DMS53 treated with DMSO at 0.1 percent for 48 hours (cell line): ENCODE measurements around the gene TIGD6.

Experiments
- DNase-seq: peaks from one replicate; lab custom pipeline; 2025; ENCODE audit not compliant: unreplicated experiment; lab: John Stamatoyannopoulos, UW

TIGD6 gene

DNA sequence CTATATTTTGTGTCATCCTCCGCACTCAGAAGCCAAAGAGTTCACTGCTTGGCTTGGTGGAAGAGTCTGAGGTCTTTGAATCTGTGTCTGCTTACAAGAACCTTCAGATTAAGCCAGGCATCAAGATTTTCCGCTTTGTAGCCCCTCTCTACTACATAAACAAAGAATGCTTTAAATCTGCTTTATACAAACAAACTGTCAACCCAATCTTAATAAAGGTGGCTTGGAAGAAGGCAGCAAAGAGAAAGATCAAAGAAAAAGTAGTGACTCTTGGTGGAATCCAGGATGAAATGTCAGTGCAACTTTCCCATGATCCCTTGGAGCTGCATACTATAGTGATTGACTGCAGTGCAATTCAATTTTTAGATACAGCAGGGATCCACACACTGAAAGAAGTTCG, 19.2 kb downstream of the TIGD6 start:
- DNase-seq, result no peak

DNA sequence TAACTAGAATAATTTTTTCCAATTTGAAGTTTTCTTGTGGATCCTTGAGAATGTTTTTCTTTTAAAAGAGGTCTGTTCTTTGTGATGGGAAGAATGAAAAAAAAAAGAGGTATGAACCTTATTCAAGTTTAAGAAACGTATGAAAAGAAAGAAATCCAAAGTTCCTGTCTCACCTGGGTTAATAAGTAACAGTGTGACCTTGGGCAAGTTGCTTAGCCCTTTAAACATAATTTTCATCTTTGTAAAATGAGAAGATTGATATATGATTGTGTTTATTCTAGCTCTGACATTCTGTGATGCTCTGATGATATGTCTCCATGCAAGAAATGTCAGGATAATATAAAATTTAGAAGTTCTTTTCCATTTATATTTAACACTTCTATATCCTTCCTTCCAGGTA, 20.6 kb downstream of the TIGD6 start:
- no peak for DNase-seq

DNA sequence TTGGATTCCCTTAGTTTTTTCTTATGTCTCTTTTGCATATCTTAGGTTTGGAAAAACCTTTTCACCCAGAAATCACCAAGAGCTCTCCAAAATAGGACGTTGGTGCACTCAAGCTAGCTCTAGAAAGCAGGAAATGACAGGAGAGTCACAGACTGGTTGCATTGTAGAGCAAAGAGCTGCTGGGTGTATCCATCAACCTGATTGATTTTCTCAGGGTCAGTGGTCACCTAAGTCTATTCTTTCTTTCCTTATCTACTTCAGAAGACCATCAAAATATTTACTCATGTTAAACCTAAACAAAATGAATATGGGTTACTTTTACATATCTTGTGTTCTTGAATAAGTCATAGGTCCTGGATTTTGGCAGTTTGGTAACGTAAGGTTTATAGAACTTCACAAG, 25.0 kb downstream of the TIGD6 start:
- DNase-seq, result no peak

DNA sequence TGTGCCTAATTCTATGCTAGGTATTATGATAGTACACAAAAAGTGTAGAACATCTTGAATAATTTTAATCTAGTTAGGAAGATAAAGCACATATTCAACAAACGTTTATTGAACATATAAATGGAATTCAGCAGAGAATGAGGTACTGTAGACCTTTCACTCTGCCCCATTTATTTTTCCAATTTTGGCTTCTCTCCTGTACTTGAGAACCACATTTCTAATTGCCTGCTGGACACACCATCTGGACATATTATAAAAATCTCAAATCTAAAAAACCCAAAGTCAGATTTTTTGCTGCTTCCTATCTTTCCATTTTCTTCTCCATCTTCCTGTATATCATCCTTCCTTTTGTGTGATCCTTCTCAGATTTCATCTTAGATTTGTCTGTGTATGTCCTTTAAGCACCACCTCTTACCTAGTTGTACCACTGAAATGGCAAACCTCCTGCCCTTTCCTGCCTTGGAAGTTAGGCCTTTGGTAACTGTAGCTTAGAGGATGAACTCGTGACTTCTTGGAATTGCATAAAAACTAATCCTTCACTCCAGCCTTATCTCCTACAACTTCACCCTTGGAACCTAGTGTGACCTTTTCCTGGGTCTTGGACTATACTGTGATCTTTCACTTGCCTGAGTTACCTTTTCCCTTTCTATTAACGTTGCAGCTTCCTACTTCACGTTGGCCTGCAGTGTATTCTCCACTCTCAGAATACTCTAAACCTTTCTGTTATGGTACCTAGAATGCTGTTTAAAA, 31.1 kb downstream of the TIGD6 start:
- no peak for DNase-seq

DNA sequence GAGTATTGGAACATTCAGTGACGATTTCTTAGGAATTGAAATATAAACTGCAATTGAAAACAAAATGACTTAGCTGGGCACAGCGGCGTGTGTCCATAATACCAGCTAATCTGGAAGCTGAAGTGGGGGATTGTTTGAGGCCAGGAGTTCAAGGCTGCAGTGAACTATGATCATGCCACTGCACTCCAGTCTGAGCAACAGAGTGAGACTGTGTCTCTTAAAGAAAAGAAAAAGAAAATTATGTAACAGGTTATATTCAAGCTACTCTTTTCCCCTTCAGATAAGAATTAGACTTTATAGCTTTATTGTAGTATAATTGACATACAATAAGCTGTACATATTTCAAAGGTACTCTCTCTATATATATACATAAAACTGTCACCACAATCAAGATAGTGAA, 33.5 kb downstream of the TIGD6 start:
- no peak for DNase-seq

DNA sequence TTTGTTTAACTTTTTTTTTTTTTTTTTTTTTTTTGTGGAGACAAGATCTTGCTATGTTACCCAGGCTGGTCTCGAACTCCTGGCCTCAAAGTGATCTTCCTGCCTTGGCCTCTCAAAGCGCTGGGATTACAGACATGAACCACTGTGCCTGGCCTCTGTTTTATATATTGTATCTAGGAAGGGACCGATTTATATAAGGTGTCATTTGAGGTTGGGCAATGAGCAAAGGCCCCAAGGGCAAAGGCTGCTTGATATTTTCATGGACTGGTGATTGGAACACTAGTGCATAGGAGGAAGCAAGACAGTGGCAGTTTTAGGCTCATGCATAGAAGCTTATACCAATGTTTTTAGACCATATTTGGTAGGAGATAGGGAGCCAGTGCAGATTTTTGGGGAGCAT, 36.7 kb downstream of the TIGD6 start:
- no peak for DNase-seq

DNA sequence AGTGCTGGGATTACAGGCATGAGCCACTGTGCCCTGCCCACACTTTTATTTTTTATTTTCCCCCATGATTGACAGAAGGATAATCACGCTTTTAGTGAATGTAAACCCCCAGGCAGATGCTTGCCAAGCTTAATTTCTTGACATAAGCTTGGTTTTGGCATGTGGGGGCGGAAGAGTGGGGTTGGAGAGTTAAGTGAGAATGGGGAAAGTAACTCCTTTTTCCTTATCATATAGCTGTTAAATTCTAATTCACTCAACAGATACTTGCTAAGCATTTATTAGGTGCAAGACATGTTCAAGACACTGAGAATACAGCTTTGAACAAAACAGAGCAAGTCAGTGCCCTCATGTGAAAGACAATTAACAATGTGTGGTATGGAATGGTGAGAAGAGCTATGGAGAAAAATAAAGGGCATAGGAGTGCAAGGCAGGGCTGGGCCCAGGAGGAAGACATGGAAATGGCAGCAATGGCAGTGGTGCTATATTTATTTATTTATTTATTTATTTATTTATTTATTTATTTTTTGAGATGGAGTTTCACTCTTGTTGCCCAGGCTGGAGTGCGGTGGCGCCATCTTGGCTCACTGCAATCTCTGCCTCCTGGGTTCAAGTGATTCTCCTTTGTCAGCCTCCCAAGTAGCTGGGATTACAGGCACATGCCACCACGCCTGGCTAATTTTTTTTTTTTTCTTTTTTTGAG, 37.7 kb downstream of the TIGD6 start:
- DNase-seq, result no peak

DNA sequence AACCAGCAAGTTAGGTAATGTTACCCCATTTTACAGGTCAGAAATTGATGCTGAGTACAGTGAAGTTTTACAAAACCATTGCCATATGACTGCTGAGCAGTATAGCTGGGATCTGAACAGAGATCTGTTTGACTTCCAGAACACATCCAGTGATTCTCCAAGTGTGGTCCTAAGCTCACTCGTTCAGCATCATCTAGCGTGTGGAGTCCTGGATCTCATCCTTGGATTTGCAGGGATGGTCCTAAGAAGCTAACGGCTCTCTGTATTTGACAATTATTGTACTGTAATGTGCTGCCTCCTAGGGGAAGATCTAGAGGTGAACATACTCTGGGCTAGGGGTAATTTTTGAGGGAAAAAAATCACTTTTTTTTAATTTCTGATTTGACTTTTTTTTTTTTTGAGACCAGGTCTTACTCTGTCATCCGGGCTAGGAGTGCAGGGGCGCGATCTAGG, 38.5 kb downstream of the TIGD6 start:
- DNase-seq, result peak; percentile 52

DNA sequence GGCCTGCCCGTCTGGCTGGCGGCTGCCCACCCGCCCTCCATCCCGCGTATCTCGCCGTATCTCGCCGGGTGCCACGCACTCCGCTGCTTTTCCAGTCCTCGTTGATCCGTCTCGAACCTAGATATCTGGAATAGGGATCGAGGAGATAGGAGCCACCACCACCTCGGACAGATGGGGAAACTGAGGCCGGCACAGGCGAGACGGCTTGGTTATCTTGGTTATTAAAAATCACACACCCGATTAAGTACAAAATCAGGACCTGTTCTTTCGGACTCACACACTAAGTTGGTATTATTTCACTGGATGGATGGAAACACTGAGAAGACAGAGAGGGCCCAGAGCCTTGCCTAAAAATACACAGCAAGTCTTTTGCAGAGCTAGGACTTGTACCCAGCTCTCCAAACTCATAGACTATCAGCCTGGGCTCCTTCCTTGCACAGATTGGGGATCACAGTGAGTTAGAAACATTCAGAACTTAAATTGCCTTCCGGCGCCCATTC, 39.2 kb downstream of the TIGD6 start:
- DNase-seq, result no peak

DNA sequence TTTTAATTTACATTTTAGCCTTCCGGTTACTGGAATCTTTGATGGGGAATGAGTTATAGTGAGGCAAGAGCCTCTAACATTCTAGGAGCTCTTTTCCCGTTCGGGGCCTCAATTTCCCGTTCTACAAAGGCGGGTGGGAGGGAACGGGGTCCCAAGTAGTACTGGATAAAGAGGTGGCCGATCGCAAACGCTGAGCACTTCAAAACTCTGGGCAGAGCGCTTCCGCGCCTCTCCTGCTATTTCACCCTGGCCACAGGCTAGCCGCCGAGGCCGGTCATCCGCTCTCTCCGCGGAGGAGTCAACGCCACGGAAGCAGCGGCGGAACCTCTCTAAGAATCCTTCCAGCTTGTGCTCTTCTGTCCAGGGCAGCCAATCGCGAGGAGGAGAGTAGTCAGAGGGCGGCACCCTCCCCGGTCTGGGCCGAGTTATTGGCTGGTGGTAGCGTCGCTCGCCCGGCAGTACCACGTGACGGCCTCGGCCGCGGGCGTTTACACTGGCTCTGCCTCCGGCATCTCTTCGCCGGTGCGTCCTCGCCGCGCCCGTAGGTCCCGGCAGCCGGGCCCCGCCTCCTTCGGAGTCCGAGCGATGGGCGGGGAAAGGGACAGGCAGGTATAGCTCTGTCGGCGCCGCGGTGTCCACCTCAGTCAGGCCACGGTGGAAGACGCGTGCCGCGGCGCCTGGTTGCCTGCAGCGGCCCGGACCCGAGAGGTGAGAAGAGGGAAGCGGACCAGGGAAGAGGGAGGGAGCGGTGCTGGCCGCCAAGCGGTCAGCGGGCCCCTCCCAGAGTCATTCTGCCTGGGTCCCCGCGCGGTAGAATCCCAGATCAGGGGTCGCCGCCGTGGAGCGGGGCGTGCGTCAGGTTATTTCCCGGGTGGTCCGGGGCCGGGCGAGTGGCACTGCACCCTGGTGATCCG, 39.9 kb downstream of the TIGD6 start, which contains the start of gene SLC26A2:
Gene SLC26A2 (plus strand): TSS at position 487 of the 914 bp plus-strand sequence. CDS start 16,895 bp downstream, outside the sequence.
- peak; percentile 99 for DNase-seq

DNA sequence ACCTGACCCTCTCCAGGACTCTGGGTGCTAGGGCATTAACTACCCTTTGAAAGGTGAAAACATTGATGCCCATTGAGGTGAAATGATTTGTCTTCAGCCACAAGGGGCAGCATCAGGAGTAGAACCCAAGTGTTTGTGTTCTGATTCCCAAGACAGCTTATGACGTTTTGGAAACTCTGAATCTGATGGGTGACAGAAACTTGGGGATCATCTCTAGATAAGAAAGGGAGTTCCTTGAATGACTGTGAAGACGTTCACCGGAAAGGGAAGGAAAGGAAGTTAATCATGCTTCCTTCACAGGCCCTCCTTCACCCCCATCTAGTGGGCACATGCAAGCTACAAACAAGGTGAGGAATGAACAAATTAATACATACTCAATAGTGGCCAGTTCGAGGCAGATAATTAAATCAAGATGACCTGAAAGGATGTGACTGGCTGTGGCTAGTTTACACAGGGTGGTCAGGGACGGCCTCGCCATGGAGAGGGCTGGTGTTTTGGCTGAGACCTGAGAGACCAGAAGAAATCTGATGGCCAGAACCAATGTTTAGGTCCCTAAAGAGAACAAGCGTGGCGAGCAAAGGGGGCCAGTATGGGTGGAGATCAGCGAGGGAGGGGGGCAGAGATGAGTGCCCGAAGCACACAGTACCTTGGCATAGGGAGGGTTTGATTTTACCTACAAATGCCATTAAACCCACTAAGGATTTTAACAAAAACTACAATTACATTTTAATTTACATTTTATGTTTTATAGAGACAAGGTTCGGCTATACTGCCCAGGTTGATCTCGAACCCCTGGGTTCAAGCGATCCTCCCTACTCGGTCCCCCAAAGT, 40.8 kb downstream of the TIGD6 start:
- peak; percentile 37 for DNase-seq

DNA sequence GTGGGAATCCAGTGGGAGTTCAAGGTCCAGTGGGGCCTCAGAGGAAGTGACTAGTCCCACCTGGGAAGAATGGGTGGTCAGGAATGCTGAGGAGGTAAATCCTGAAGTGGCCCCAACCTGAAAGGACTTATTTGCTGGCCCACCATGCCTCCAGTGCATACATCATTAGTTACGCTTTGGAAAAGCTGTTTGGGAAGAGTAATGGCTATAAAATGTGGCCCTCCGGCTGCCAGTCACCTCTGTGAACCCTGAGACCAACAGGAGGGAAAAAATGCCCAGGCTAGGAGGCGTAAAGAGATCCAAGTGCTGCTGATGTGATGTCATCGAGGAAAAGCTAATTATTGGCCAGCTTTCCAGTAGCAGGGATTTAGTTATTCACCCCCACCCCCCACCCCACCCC, 42.6 kb downstream of the TIGD6 start:
- no peak for DNase-seq

DNA sequence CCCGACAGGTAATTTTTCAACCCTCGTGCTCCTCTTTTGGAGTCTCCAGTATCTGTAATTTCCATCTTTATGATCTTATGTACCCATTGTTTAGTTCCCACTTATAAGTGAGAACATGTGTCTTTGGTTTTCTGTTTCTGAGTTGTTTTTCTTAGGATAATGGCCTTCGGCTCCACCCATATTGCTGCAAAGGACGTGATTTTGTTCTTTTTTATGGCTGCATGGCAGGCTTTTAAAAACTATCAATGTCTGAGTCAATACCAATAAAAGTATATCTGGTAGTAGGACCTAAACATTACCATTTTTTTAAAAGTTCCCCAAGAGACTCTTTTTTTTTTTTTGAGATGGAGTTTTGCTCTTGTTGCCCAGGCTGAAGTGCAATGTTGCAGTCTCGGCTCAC, 43.8 kb downstream of the TIGD6 start:
- DNase-seq, result no peak

DNA sequence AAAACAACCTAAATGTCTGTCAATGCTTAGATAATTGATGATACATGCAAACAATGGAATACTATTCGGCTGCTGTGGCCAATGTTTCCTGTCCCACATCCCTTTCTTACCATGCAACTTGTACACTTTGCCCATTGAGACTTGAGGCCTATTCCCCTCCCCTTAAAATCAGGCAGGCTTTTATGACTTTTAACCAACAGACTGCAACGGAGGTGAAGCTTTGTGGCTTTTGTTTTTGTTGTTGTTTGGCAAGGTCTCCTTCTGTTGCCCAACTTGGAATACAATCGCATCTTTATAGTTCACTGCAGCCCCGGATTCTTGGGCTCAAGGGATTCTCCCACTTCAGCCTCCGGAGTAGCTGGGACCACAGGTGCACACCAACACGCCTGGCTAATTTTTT, 45.7 kb downstream of the TIGD6 start:
- no peak for DNase-seq

DNA sequence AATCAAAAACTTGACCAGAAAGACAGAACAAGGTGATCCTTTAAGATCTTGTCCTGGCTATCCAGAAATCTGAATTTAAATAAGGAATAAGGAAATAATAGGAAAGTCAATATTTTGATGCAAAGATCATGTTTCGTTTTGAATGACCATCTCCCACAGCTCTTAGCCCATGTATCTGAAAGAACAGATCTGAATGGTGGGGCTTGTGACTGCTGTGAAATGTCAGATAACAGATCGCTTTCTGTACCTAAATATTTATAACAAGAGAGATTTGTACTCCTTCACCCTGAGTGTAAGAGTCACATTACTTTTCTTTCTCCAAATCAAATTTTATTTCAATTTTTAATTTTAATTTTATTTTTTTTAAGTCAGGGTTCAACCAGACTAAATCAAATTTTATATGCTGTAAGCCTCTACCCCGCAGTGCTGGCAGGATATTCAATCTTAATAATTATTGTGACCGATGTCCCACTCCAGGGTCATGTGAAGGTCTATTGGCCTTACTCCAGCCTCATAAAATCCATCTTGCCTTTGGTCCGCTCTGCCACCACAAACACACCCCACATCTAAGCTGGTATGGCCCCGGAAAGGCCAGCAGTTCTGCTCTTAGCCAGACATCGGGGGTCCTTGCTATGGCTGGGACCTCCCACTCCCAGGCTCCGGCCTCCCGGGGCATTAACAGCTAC, 46.9 kb downstream of the TIGD6 start:
- no peak for DNase-seq

DNA sequence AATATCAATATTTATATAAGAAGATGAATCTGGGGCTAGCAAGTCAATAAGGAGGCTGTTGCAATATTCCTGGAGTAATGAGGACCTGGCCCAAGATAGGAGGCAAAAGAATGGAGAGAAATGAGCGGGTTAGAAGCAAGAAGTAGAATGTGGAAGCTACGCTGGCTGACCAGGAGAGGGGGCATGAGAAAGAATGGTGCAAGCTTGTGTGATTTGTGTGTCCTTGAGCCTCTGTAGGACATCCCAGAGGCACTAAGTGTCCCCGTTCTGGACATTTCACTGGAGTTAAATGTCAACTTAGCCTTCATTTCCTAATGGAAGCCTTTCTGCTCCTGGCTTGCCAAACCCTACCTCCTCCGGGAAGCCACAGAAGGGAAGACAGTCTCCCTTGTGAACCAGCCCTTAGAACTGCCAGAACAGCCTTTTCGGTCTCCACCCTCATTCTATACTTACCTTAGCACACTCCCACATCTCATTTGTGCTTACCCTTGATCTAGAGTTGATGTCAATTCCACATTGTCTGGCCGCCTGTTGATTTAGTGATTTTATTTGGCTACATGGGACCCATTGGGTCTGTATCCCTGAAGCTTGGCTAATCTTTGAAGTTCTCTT, 49.2 kb downstream of the TIGD6 start:
- DNase-seq, result no peak

DNA sequence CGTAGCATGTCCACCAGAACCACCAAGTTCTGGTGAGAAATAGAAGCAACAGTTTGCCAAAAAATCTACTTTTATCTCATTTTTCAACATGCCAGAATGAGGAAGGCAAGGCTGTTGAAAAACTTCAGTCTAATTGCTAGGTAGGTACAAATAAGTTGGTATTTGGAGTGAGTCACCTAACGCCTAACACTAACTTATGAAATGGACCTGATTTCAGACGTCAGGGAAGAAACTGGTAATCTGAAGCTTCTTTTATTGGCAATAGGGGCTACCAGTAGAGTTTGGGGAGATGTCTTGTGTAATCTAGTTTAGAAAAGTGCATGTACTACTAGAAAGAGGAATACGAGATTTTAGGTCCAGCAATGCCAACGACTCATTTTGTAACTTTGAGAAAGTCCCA, 51.5 kb downstream of the TIGD6 start:
- DNase-seq, result no peak

DNA sequence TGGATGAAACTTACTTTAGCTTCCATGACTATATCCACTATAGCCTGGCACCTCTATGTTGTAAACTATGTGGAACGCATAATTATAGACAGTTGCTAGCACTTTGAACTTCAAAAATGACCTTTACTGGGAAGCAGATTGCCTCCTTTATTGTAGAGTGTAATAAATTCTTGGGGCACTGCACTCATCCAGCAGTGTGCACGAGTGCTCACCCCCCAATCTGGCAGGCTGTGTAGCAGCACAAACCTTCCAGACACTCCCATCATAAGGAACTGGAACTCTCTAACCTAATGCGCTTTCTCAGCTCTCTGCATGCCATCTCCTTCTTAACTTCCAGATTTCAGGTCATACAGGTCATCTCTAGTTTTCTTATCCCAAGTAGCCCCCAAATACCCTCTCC, 54.3 kb downstream of the TIGD6 start:
- DNase-seq, result no peak

DNA sequence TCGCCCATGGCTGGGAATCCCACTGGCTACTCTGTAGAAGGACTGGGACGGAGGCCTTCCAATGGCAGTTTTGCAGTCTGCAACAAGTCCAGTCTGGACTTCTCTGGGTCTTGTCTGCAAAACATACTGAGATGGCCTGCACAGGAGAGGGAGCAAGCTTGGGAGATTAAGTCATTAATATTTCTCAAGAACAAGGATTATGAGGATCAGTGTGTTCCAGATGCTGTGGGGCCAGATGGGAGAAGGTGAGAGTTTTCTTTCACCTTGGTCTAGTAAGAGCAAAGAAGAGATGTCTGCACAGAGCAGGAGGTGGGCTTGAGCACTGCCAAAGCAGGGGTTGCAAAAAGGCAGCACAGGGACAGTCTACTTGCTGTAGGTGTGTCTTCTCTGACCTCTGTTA, 55.8 kb downstream of the TIGD6 start, which contains the start of gene PDE6A:
Gene PDE6A (minus strand): TSS at position 128 of the 400 bp plus-strand sequence. CDS start 120 bp downstream, at position 8.
- no peak for DNase-seq
